Thyroid gland (tissue), 4 donors: ENCODE results near the gene PNPLA1.

ENCODE experiments used
- POLR2A ChIP-seq, 2 donors: fragments of 450-650 bp; IDR thresholded peaks; one replicate each; pipeline ENCODE4 v1.6.1; 2017; ENCODE audit warnings: antibody characterized with exemption in 2 of 2, mild to moderate bottlenecking in 2 of 2, moderate library complexity in 1 of 2
- TF ChIP-seq, protein P1 (sequence below), 6 experiments: fragments of 200-600 bp in 3 of 6; fragments of 450-650 bp in 3 of 6; sonication (generic) in 3 of 6; IDR thresholded peaks; one replicate each; pipeline ENCODE4 v1.5.1; 2016 to 2019; ENCODE audit warnings: antibody characterized with exemption in 6 of 6, mild to moderate bottlenecking in 2 of 6, inconsistent platforms in 1 of 6, moderate library complexity in 1 of 6

- TF ChIP-seq, protein P1, sequence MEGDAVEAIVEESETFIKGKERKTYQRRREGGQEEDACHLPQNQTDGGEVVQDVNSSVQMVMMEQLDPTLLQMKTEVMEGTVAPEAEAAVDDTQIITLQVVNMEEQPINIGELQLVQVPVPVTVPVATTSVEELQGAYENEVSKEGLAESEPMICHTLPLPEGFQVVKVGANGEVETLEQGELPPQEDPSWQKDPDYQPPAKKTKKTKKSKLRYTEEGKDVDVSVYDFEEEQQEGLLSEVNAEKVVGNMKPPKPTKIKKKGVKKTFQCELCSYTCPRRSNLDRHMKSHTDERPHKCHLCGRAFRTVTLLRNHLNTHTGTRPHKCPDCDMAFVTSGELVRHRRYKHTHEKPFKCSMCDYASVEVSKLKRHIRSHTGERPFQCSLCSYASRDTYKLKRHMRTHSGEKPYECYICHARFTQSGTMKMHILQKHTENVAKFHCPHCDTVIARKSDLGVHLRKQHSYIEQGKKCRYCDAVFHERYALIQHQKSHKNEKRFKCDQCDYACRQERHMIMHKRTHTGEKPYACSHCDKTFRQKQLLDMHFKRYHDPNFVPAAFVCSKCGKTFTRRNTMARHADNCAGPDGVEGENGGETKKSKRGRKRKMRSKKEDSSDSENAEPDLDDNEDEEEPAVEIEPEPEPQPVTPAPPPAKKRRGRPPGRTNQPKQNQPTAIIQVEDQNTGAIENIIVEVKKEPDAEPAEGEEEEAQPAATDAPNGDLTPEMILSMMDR (IDR thresholded peaks at IDR 0.05), result no peak
- TF ChIP-seq POLR2A (IDR thresholded peaks at IDR 0.05), result no peak
Measured at GRCh38 chr6:36327226-36327918, 57.5 kb downstream of the PNPLA1 start.
